HepG2 (cell line): ENCODE results near the gene THY1. TPM values are rescaled to one million over a fixed set of nuclear protein-coding genes. Genes with fewer than 3 reads are reported as not detected.
A peak's percentile ranks its signal among the peaks of the same experiment; 100 is the strongest.

Experiments used
- ARNT ChIP-seq: fragments of 450-650 bp; IDR thresholded peaks from 2 replicates; pipeline ENCODE4 v1.6.1; 2017
- BCLAF1 ChIP-seq: fragments of 450-650 bp; IDR thresholded peaks from 2 replicates; pipeline ENCODE4 v1.6.1; 2017; ENCODE audit warnings: mild to moderate bottlenecking
- BRCA1 ChIP-seq: sonication (generic); formaldehyde crosslinking; IDR thresholded peaks from 2 replicates; pipeline ENCODE4 v1.4.0; 2020; ENCODE audit warnings: missing genetic modification reagents
- DZIP1 ChIP-seq: sonication (generic); formaldehyde crosslinking; IDR thresholded peaks from 2 replicates; pipeline ENCODE4 v1.5.0; 2020; ENCODE audit warnings: mild to moderate bottlenecking, missing genetic modification reagents
- HDAC1 ChIP-seq: sonication (generic); formaldehyde crosslinking; IDR thresholded peaks from 2 replicates; pipeline ENCODE4 v1.5.1; 2020; ENCODE audit warnings: mild to moderate bottlenecking, missing genetic modification reagents
- NPAS2 ChIP-seq: sonication (generic); formaldehyde crosslinking; IDR thresholded peaks from 2 replicates; pipeline ENCODE4 v1.8.0; 2022; ENCODE audit warnings: mild to moderate bottlenecking, missing genetic modification reagents, borderline replicate concordance
- PREB ChIP-seq: sonication (generic); formaldehyde crosslinking; IDR thresholded peaks from 2 replicates; pipeline ENCODE4 v1.4.0; 2020; ENCODE audit warnings: missing genetic modification reagents
- RBAK ChIP-seq: sonication (generic); formaldehyde crosslinking; IDR thresholded peaks from 2 replicates; pipeline ENCODE4 v1.5.1; 2020; ENCODE audit warnings: mild to moderate bottlenecking, missing genetic modification reagents
- TCF12 ChIP-seq, 2 experiments: fragments of 450-650 bp in 1 of 2; sonication (generic) in 1 of 2; formaldehyde crosslinking in 1 of 2; IDR thresholded peaks; 2 replicates each; pipeline versions ENCODE4 v1.6.1 to v1.8.0; 2017 to 2022; ENCODE audit warnings: antibody characterized with exemption in 1 of 2, mild to moderate bottlenecking in 1 of 2, missing genetic modification reagents in 1 of 2, moderate library complexity in 1 of 2
- ZBTB25 ChIP-seq: IDR thresholded peaks from 2 replicates; pipeline ENCODE4 v1.6.1; 2018; ENCODE audit warnings: missing genetic modification reagents
- ZFYVE20 ChIP-seq: sonication (generic); formaldehyde crosslinking; IDR thresholded peaks from 2 replicates; pipeline ENCODE4 v1.8.0; 2023; ENCODE audit warnings: low read depth, mild to moderate bottlenecking, moderate library complexity, missing genetic modification reagents, borderline replicate concordance
- ZNF12 ChIP-seq: sonication (generic); formaldehyde crosslinking; IDR thresholded peaks from 2 replicates; pipeline ENCODE4 v1.5.0; 2020; ENCODE audit warnings: missing genetic modification reagents
- ZNF317 ChIP-seq: sonication (generic); formaldehyde crosslinking; IDR thresholded peaks from 2 replicates; pipeline ENCODE4 v1.5.0; 2020; ENCODE audit warnings: mild to moderate bottlenecking, missing genetic modification reagents
- ZNF326 ChIP-seq: sonication (generic); formaldehyde crosslinking; IDR thresholded peaks from 2 replicates; pipeline ENCODE4 v1.4.0; 2020; ENCODE audit warnings: missing genetic modification reagents, borderline replicate concordance
- ZNF33B ChIP-seq: sonication (generic); formaldehyde crosslinking; IDR thresholded peaks from 2 replicates; pipeline ENCODE4 v1.5.1; 2020; ENCODE audit warnings: mild to moderate bottlenecking, missing genetic modification reagents
- ZNF354B ChIP-seq: sonication (generic); formaldehyde crosslinking; IDR thresholded peaks from 2 replicates; pipeline ENCODE4 v1.8.0; 2022; ENCODE audit warnings: mild to moderate bottlenecking, missing genetic modification reagents
- ZNF367 ChIP-seq: sonication (generic); formaldehyde crosslinking; IDR thresholded peaks from 2 replicates; pipeline ENCODE4 v1.4.0; 2020; ENCODE audit warnings: missing genetic modification reagents, borderline replicate concordance
- ZNF44 ChIP-seq: sonication (generic); formaldehyde crosslinking; IDR thresholded peaks from 2 replicates; pipeline ENCODE4 v1.5.1; 2020; ENCODE audit warnings: mild to moderate bottlenecking, missing genetic modification reagents
- ZNF496 ChIP-seq: sonication (generic); formaldehyde crosslinking; IDR thresholded peaks from 2 replicates; pipeline ENCODE4 v1.8.1; 2023; ENCODE audit warnings: mild to moderate bottlenecking, moderate library complexity, missing genetic modification reagents; ENCODE audit not compliant: insufficient replicate concordance
- ZNF550 ChIP-seq: sonication (generic); formaldehyde crosslinking; IDR thresholded peaks from 2 replicates; pipeline ENCODE4 v1.4.0; 2020; ENCODE audit warnings: mild to moderate bottlenecking, missing genetic modification reagents, borderline replicate concordance
- ZNF616 ChIP-seq: sonication (generic); formaldehyde crosslinking; IDR thresholded peaks from 2 replicates; pipeline ENCODE4 v1.5.0; 2020; ENCODE audit warnings: low read depth, mild to moderate bottlenecking, missing genetic modification reagents
- ZNF720 ChIP-seq: sonication (generic); formaldehyde crosslinking; IDR thresholded peaks from 2 replicates; pipeline ENCODE4 v1.4.0; 2020; ENCODE audit warnings: missing genetic modification reagents
- ZNF790 ChIP-seq: sonication (generic); formaldehyde crosslinking; IDR thresholded peaks from 2 replicates; pipeline ENCODE4 v1.8.0; 2022; ENCODE audit warnings: missing genetic modification reagents, mild to moderate bottlenecking, borderline replicate concordance
- polyA plus RNA-seq, 8 experiments: library from polyadenylated mRNA; depleted of rRNA in 3 of 8; stranded (reverse) in 7 of 8; unstranded in 1 of 8; fragments of >200 nt; fragmentation: Illumina TruSeq in 4 of 8; extraction: Trizol in 4 of 8; gene quantifications; 2 replicates each; pipeline versions ENCODE4 v1.2.1 to v1.2.3, GENCODE V29; 2011 to 2016; ENCODE audit warnings: low read depth in 4 of 8, missing spikeins in 1 of 8, mixed read lengths in 1 of 8; ENCODE audit not compliant: insufficient read depth in 1 of 8
- total RNA-seq, 5 experiments: library from RNA; depleted of rRNA; stranded (reverse); fragments of >200 nt; fragmentation: Illumina TruSeq; extraction: Trizol; gene quantifications; 2 replicates each; pipeline ENCODE4 v1.2.3, GENCODE V29; 2016; ENCODE audit warnings: low read depth in 1 of 5

The THY1 gene
- total and polyA plus RNA-seq, 2 of the 13 experiments (the other 11 are each of a cell fraction or from before 2014, with no cell fraction given): not detected

- TF ChIP-seq ZNF367 (CRISPR knock-in tag) (no peak), ZNF44 (CRISPR knock-in tag) (peak; percentile 74; the same call in 1 of the 2 replicates), ZNF33B (0 out of 2 replicates have a peak, but pooled peaks have one; percentile 15), ARNT (no peak), BRCA1 (CRISPR knock-in tag) (no peak), ZNF550 (CRISPR knock-in tag) (no peak), ZNF496 (CRISPR knock-in tag) (no peak), RBAK (no peak), ZNF720 (CRISPR knock-in tag) (no peak), ZNF354B (no peak), ZNF790 (CRISPR knock-in tag) (no peak), ZNF616 (0 out of 2 replicates have a peak, but pooled peaks have one; percentile 41), TCF12 (IDR thresholded peaks at IDR 0.05) (no peak), TCF12 (CRISPR knock-in tag; IDR thresholded peaks at IDR 0.05) (no peak), ZBTB25 (CRISPR knock-in tag) (no peak), ZNF12 (CRISPR knock-in tag) (no peak), ZNF326 (CRISPR knock-in tag) (no peak), PREB (CRISPR knock-in tag) (no peak), NPAS2 (no peak), DZIP1 (peak; percentile 64; the same call in 1 of the 2 replicates), HDAC1 (CRISPR knock-in tag) (no peak), ZNF317 (no peak), ZFYVE20 (CRISPR knock-in tag) (no peak), BCLAF1 (no peak)
Observed at GRCh38 chr11:119380160-119380826, 42.7 kb downstream of the THY1 start (continued).
